Activated CD4-positive, alpha-beta T cell treated with anti-CD3 and anti-CD28 coated beads for 4 hours (primary cell): ENCODE results near the gene DNTTIP2.
"Not testable (repeated sequence)": the region's sequence is repeated elsewhere in the genome, so short reads cannot be mapped to it uniquely, and the experiment has no call there.

Source experiments
- DNase-seq, 2 donors: peaks; one replicate each; pipeline ENCODE4 v3.0.0-alpha.2; 2020

Gene DNTTIP2

GRCh38 chr1:93840956-93841482, 38.0 kb downstream of the DNTTIP2 start:
- DNase-seq, result no peak

GRCh38 chr1:93839753-93840152, 39.3 kb downstream of the DNTTIP2 start:
- DNase-seq, result no peak

- no peak for DNase-seq
Observed at GRCh38 chr1:93839307-93839706, 39.7 kb downstream of the DNTTIP2 start.

- no peak for DNase-seq
Observed at GRCh38 chr1:93837961-93838360, 41.0 kb downstream of the DNTTIP2 start.

GRCh38 chr1:93833293-93833692, 45.7 kb downstream of the DNTTIP2 start:
- DNase-seq, result not testable (repeated sequence)

- DNase-seq, result no peak
Observed at GRCh38 chr1:93829061-93829460, 49.9 kb downstream of the DNTTIP2 start.

GRCh38 chr1:93828367-93828755, 50.6 kb downstream of the DNTTIP2 start:
- DNase-seq, result no peak

GRCh38 chr1:93827633-93828366, 51.2 kb downstream of the DNTTIP2 start:
- DNase-seq, result no peak

- no peak for DNase-seq
Observed at GRCh38 chr1:93827128-93827527, 51.9 kb downstream of the DNTTIP2 start.

- no peak for DNase-seq
Observed at GRCh38 chr1:93824834-93825233, 54.2 kb downstream of the DNTTIP2 start.

GRCh38 chr1:93822730-93823425, 56.1 kb downstream of the DNTTIP2 start:
- DNase-seq, result no peak

GRCh38 chr1:93821423-93822144, 57.4 kb downstream of the DNTTIP2 start:
- no peak for DNase-seq

GRCh38 chr1:93820554-93821422, 58.2 kb downstream of the DNTTIP2 start:
- no peak for DNase-seq

GRCh38 chr1:93818570-93818959, 60.4 kb downstream of the DNTTIP2 start:
- no peak for DNase-seq

GRCh38 chr1:93817819-93818569, 61.0 kb downstream of the DNTTIP2 start:
- peak; percentile 32 to 45 for DNase-seq

- DNase-seq, result no peak
Observed at GRCh38 chr1:93816970-93817678, 61.9 kb downstream of the DNTTIP2 start.
